GM12878 (cell line): Measurements from ENCODE around the gene MINAR1. TPM values are rescaled to one million over a fixed set of nuclear protein-coding genes. Genes with fewer than 3 reads are reported as not detected.

ENCODE experiments used
- ATAC-seq: fragments of 200-7000 bp; cut with Tn5 transposase; 3 replicates; pipeline ENCODE4 v1.9.1; 2020; ENCODE audit warnings: mild to moderate bottlenecking, moderate library complexity
- BruUV-seq: library from RNA; stranded (reverse); fragments of 400-500 nt; replicated peaks from 2 replicates; lab custom pipeline; 2021; lab: Mats Ljungman, UMichigan
- CTCF ChIA-PET: fragments of 300-600 bp; sonication (Branson Sonifier 250); formaldehyde crosslinking; extraction: SDS; loops from one replicate; lab custom pipeline; 2021; ENCODE audit warnings: inconsistent platforms; lab: Yijun Ruan, JAX
- POLR2A ChIA-PET: fragments of 350-600 bp; formaldehyde crosslinking; extraction: SDS; loops from one replicate; lab custom pipeline; 2021; ENCODE audit warnings: inconsistent platforms; lab: Charles Lee
- RAD21 ChIA-PET: fragments of 300-600 bp; sonication (Branson Sonifier 250); formaldehyde crosslinking; loops from one replicate; lab custom pipeline; 2023; ENCODE audit warnings: antibody characterized with exemption; ENCODE audit not compliant: unreplicated experiment; lab: Charles Lee
- SMC1A ChIA-PET: fragments of 300-600 bp; sonication (Branson Sonifier 250); formaldehyde crosslinking; loops from one replicate; lab custom pipeline; 2023; ENCODE audit not compliant: unreplicated experiment, uncharacterized antibody; lab: Charles Lee
- DNase-seq: peaks from one replicate; pipeline ENCODE4 v3.0.0-alpha.2; 2011; ENCODE audit warnings: low read depth, low spot score
- FAIRE-seq: peaks from 3 replicates; lab custom pipeline; 2011; peaks lifted over from hg19 to GRCh38; lab: Jason Lieb, UNC
- H2AFZ ChIP-seq: 2 replicates; pipeline ENCODE4 v1.6.0; 2011; ENCODE audit warnings: low read depth, low read length, control low read depth; ENCODE audit not compliant: control insufficient read depth
- H3K27ac ChIP-seq: 2 replicates; pipeline ENCODE4 v1.5.1; 2011; ENCODE audit warnings: control low read depth; ENCODE audit not compliant: control insufficient read depth, insufficient read depth
- H3K27me3 ChIP-seq, 2 experiments: replicated peaks in 1 of 2; 2 replicates each; pipeline versions ENCODE4 v1.6.0 to v1.6.1; 2011; ENCODE audit warnings: low read length in 1 of 2; ENCODE audit not compliant: control insufficient read depth in 2 of 2, insufficient read depth in 2 of 2
- H3K36me3 ChIP-seq, 2 experiments: 2 replicates each; pipeline ENCODE4 v1.5.1; 2011; ENCODE audit warnings: low read length in 1 of 2; ENCODE audit not compliant: control insufficient read depth in 2 of 2, insufficient read depth in 2 of 2
- H3K4me1 ChIP-seq: 2 replicates; pipeline ENCODE4 v1.6.1; 2011; ENCODE audit warnings: mild to moderate bottlenecking, low read length, moderate library complexity, mixed read lengths; ENCODE audit not compliant: control insufficient read depth, insufficient read depth
- H3K4me2 ChIP-seq: 2 replicates; pipeline ENCODE4 v1.6.0; 2011; ENCODE audit warnings: control low read depth; ENCODE audit not compliant: control insufficient read depth, insufficient read depth
- H3K4me3 ChIP-seq: fragments of 200-600 bp; sonication (generic); 2 replicates; pipeline ENCODE4 v1.5.1; 2016
- H3K79me2 ChIP-seq: 2 replicates; pipeline ENCODE4 v1.6.0; 2011; ENCODE audit warnings: low read length; ENCODE audit not compliant: control insufficient read depth, insufficient read depth
- H3K9ac ChIP-seq: 2 replicates; pipeline ENCODE4 v1.8.0; 2011; ENCODE audit warnings: low read length, control low read depth, mixed read lengths; ENCODE audit not compliant: control insufficient read depth, insufficient read depth
- H3K9me3 ChIP-seq: replicated peaks from 3 replicates; pipeline ENCODE4 v1.5.1; 2011; ENCODE audit warnings: mild to moderate bottlenecking, low read length; ENCODE audit not compliant: control insufficient read depth, insufficient read depth
- H4K20me1 ChIP-seq: 2 replicates; pipeline ENCODE4 v1.6.0; 2011; ENCODE audit not compliant: control insufficient read depth, insufficient read depth
- BRCA1 ChIP-seq: IDR thresholded peaks from 2 replicates; pipeline ENCODE4 v1.6.1; 2011; ENCODE audit warnings: low read depth, low read length, improper control_type of control experiment
- CEBPB ChIP-seq, 2 experiments: fragments of 150-350 bp in 1 of 2; IDR thresholded peaks; 2 replicates each; pipeline ENCODE4 v1.6.1; 2012 to 2014; ENCODE audit warnings: low read depth in 2 of 2, low read length in 2 of 2, borderline replicate concordance in 1 of 2, inconsistent platforms in 1 of 2
- CUX1 ChIP-seq: IDR thresholded peaks from 2 replicates; pipeline ENCODE4 v1.6.1; 2012; ENCODE audit warnings: improper control_type of control experiment, low read depth, low read length; ENCODE audit not compliant: insufficient replicate concordance
- FOXM1 ChIP-seq: IDR thresholded peaks from 2 replicates; pipeline ENCODE4 v1.6.1; 2012; ENCODE audit warnings: low read depth, mild to moderate bottlenecking, inconsistent platforms, low read length, moderate library complexity
- HSF1 ChIP-seq: fragments of 150-350 bp; IDR thresholded peaks from 2 replicates; pipeline ENCODE4 v1.6.1; 2014; ENCODE audit warnings: mild to moderate bottlenecking, low read depth, low read length
- IKZF1 ChIP-seq: fragments of 450-650 bp; conservative IDR thresholded peaks from 2 replicates; pipeline ENCODE4 v1.6.1; 2017; ENCODE audit warnings: antibody characterized with exemption, mild to moderate bottlenecking
- MYB ChIP-seq: fragments of 150-350 bp; IDR thresholded peaks from 2 replicates; pipeline ENCODE4 v1.6.1; 2014; ENCODE audit warnings: mild to moderate bottlenecking, low read depth, low read length, borderline replicate concordance
- WGBS: methylation state at CpG from one replicate; pipeline ENCODE4 v1.1.6; 2016; ENCODE audit warnings: low lambda C conversion rate; ENCODE audit not compliant: insufficient replicate concordance, insufficient coverage; ENCODE audit errors: missing lambda C conversion rate; 5-methylcytosine and 5-hydroxymethylcytosine counted together
- in situ Hi-C: fragments of 300-500 bp; cut with MboI; formaldehyde crosslinking; loops from 9 replicates; pipeline ENCODE4 v1.14.3; 2018; ENCODE audit warnings: mixed read lengths
- intact Hi-C: fragments of 100-400 bp; cut with micrococcal nuclease; formaldehyde crosslinking; loops from one replicate; pipeline ENCODE4 v1.14.2; 2022; ENCODE audit not compliant: unreplicated experiment
- polyA plus RNA-seq, 11 experiments: library from polyadenylated mRNA; depleted of rRNA in 4 of 11; unstranded in 6 of 11; stranded (reverse) in 5 of 11; fragments of >200 nt; fragmentation: Nextera tagmentation in 4 of 11; fragmentation: Illumina TruSeq in 1 of 11; extraction: Ambion mirVana in 4 of 11; extraction: Trizol in 1 of 11; gene quantifications; 1 replicate in 1 of 11; 2 replicates in 10 of 11; pipeline versions ENCODE4 v1.2.1 to v1.2.3, GENCODE V29; 2011 to 2016; ENCODE audit warnings: inconsistent platforms in 2 of 11, missing spikeins in 2 of 11, low read depth in 1 of 11
- total RNA-seq, 4 experiments: library from RNA; depleted of rRNA in 3 of 4; stranded (reverse); fragments of >200 nt in 3 of 4; fragmentation: Illumina TruSeq in 1 of 4; extraction: Trizol in 1 of 4; gene quantifications; 2 replicates each; pipeline versions ENCODE4 v1.2.1 to v1.2.3, GENCODE V29; 2013 to 2021
- TF ChIP-seq, protein P1 (sequence below): fragments of 150-350 bp; IDR thresholded peaks from 2 replicates; pipeline ENCODE4 v1.6.1; 2016; ENCODE audit warnings: low read depth, low read length
- TF ChIP-seq, protein P2 (sequence below): fragments of 450-650 bp; conservative IDR thresholded peaks from 2 replicates; pipeline ENCODE4 v1.6.1; 2017; ENCODE audit warnings: mild to moderate bottlenecking, moderate library complexity

Gene MINAR1
- total and polyA plus RNA-seq, 10 of the 15 experiments (the other 5 are each of a cell fraction or from before 2014, with no cell fraction given): 0.05 to 0.40 (median 0.24) TPM

DNA sequence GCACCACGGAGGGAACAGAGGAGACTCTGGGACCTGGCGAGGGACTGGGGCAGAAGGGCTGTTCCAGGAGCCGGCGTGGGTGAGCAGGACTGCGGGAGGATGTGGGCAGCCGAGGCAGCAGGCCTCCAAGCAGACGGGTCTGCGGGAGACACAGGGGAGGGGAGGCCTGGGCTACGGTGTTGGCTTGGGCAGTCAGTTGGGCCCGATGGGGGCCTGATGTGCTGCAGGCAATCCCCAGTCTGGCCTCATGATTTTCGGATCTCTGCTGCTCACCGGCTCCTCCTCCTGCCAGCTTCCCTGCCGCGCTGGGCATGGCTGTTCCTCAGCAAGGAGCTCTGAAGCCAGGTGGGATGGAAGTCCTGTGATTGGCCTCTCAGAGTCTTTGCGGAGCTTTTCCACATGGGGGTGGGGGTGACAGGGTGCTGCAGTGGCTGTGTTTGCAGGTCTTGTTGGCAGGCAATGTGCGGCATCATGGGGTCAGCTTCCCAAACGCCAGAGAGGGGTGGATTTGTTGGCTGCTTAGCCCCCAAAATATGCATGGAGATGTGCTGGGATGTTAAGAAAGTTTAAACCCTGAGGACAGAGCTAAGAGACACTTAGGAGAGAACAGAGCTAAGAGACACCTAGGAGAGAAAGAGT lies 19.3 kb downstream of the MINAR1 start:
- H3K4me1 ChIP-seq: no peaks in the 10 kb centered on the region
- H3K9me3 ChIP-seq: no peaks in the 10 kb centered on the region
- FAIRE-seq (no peak), ATAC-seq (no peak), DNase-seq (no peak)
- H3K79me2 ChIP-seq: no peaks in the 10 kb centered on the region
- BruUV-seq: no TSS peak
- H3K4me2 ChIP-seq: no peak overlapping the region
- H3K4me3 ChIP-seq: no peak overlapping the region
- WGBS: 57% methylated on average over 12 of the region's 17 CpGs
- no peaks in the 10 kb centered on the region for H4K20me1 ChIP-seq
- SMC1A ChIA-PET: interaction anchor here (1.2 kb wide), 1 partner anchor 142 kb away, joined by 3 read pairs; no protein-coding TSS in a partner anchor
- intact Hi-C loops (loop anchor here (5.0 kb wide), 1 partner anchor 146 kb away; no protein-coding TSS in a partner anchor), in situ Hi-C loops (no loop called here)
- RAD21 ChIA-PET: no interaction called here
- H2AFZ ChIP-seq: no peak overlapping the region
- H3K9ac ChIP-seq: no peak overlapping the region
- POLR2A ChIA-PET: no interaction called here
- CTCF ChIA-PET: interaction anchor here (0.5 to 1.9 kb wide), 5 partner anchors 12 to 1073 kb away, joined by 3 to 6 read pairs (median 4); no protein-coding TSS in a partner anchor
- H3K36me3 ChIP-seq: no peaks in the 10 kb centered on the region
- peaks cover 0 to 5% of the 10 kb centered on the region in 2 experiments; a peak in 1 of 4 replicates for H3K27me3 ChIP-seq
- H3K27ac ChIP-seq: no peak overlapping the region
- TF ChIP-seq CUX1 (no peak), IKZF1 (no peak), MYB (no peak), HSF1 (no peak), FOXM1 (no peak), BRCA1 (no peak), CEBPB (IDR thresholded peaks at IDR 0.05; ENCODE audit: borderline replicate concordance in 1 of 2, low read depth in 2 of 2, low read length in 2 of 2) (no peak)
- TF ChIP-seq, protein P1, sequence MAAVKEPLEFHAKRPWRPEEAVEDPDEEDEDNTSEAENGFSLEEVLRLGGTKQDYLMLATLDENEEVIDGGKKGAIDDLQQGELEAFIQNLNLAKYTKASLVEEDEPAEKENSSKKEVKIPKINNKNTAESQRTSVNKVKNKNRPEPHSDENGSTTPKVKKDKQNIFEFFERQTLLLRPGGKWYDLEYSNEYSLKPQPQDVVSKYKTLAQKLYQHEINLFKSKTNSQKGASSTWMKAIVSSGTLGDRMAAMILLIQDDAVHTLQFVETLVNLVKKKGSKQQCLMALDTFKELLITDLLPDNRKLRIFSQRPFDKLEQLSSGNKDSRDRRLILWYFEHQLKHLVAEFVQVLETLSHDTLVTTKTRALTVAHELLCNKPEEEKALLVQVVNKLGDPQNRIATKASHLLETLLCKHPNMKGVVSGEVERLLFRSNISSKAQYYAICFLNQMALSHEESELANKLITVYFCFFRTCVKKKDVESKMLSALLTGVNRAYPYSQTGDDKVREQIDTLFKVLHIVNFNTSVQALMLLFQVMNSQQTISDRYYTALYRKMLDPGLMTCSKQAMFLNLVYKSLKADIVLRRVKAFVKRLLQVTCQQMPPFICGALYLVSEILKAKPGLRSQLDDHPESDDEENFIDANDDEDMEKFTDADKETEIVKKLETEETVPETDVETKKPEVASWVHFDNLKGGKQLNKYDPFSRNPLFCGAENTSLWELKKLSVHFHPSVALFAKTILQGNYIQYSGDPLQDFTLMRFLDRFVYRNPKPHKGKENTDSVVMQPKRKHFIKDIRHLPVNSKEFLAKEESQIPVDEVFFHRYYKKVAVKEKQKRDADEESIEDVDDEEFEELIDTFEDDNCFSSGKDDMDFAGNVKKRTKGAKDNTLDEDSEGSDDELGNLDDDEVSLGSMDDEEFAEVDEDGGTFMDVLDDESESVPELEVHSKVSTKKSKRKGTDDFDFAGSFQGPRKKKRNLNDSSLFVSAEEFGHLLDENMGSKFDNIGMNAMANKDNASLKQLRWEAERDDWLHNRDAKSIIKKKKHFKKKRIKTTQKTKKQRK: no peak
- TF ChIP-seq, protein P2, sequence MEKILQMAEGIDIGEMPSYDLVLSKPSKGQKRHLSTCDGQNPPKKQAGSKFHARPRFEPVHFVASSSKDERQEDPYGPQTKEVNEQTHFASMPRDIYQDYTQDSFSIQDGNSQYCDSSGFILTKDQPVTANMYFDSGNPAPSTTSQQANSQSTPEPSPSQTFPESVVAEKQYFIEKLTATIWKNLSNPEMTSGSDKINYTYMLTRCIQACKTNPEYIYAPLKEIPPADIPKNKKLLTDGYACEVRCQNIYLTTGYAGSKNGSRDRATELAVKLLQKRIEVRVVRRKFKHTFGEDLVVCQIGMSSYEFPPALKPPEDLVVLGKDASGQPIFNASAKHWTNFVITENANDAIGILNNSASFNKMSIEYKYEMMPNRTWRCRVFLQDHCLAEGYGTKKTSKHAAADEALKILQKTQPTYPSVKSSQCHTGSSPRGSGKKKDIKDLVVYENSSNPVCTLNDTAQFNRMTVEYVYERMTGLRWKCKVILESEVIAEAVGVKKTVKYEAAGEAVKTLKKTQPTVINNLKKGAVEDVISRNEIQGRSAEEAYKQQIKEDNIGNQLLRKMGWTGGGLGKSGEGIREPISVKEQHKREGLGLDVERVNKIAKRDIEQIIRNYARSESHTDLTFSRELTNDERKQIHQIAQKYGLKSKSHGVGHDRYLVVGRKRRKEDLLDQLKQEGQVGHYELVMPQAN: no peak
